Measurements from ENCODE around the gene CD300LF.

Gene CD300LF

GRCh38 chr17:74742978-74743545 is 30.3 kb upstream of the CD300LF start:
- H3K27me3 ChIP-seq (ENCODE audit: insufficient read depth, low read length, poor library complexity, severe bottlenecking), result no peaks in the 10 kb centered on the region
- no peak overlapping the region for H2AFZ ChIP-seq (ENCODE audit: low read length)
- H3K4me3 ChIP-seq (ENCODE audit: low read length, poor library complexity, severe bottlenecking), result peak overlapping the region; percentile 62
- H3F3A ChIP-seq (ENCODE audit: low read depth), result peaks cover 23% of the 10 kb centered on the region; the same call in 1 of the 2 replicates
- H4K20me1 ChIP-seq (ENCODE audit: insufficient read depth, low read length, poor library complexity, severe bottlenecking), result peaks cover 4% of the 10 kb centered on the region
- H3K9me2 ChIP-seq (replicated peaks; ENCODE audit: low read depth, low read length), result no peaks in the 10 kb centered on the region
- no peaks in the 10 kb centered on the region for H3K36me3 ChIP-seq (ENCODE audit: insufficient read depth, low read length)
- H3K4me1 ChIP-seq (ENCODE audit: insufficient read depth, low read length, poor library complexity, severe bottlenecking), result peaks cover 86% of the 10 kb centered on the region
- H3K79me2 ChIP-seq (ENCODE audit: insufficient read depth, low read length), result peaks cover 64% of the 10 kb centered on the region
- H3K9me3 ChIP-seq (ENCODE audit: insufficient read depth, low read depth, low read length), result no peaks in the 10 kb centered on the region
- peak overlapping the region; percentile 78 for H3K4me2 ChIP-seq (ENCODE audit: low read depth, low read length, poor library complexity, severe bottlenecking)
- TF ChIP-seq CTCF (conservative IDR thresholded peaks at IDR 0.05; ENCODE audit: low read length) (no peak), EZH2phosphoT487 (IDR thresholded peaks at IDR 0.05; ENCODE audit: borderline replicate concordance) (no peak)
- H3K9ac ChIP-seq (ENCODE audit: low read depth, low read length, poor library complexity, severe bottlenecking), result peak overlapping the region; percentile 72

- Histone ChIP-seq H4K20me1 (ENCODE audit: insufficient read depth, low read length, poor library complexity, severe bottlenecking) (no peaks in the 10 kb centered on the region), H3K9me3 (ENCODE audit: insufficient read depth, low read depth, low read length) (no peaks in the 10 kb centered on the region), H3K9me2 (replicated peaks; ENCODE audit: low read depth, low read length) (no peaks in the 10 kb centered on the region), H3K4me3 (ENCODE audit: low read length, poor library complexity, severe bottlenecking) (peak overlapping the region; percentile 62), H3K4me1 (ENCODE audit: insufficient read depth, low read length, poor library complexity, severe bottlenecking) (peaks cover 77% of the 10 kb centered on the region), H3K79me2 (ENCODE audit: insufficient read depth, low read length) (peaks cover 62% of the 10 kb centered on the region), H3K9ac (ENCODE audit: low read depth, low read length, poor library complexity, severe bottlenecking) (peak overlapping the region; percentile 77), H3F3A (ENCODE audit: low read depth) (peaks cover 23% of the 10 kb centered on the region; the same call in 1 of the 2 replicates), H2AFZ (ENCODE audit: low read length) (no peak overlapping the region), H3K36me3 (ENCODE audit: insufficient read depth, low read length) (no peaks in the 10 kb centered on the region), H3K27me3 (ENCODE audit: insufficient read depth, low read length, poor library complexity, severe bottlenecking) (no peaks in the 10 kb centered on the region), H3K4me2 (ENCODE audit: low read depth, low read length, poor library complexity, severe bottlenecking) (peak overlapping the region; percentile 78)
- TF ChIP-seq CTCF (conservative IDR thresholded peaks at IDR 0.05; ENCODE audit: low read length) (no peak), EZH2phosphoT487 (IDR thresholded peaks at IDR 0.05; ENCODE audit: borderline replicate concordance) (no peak)
These were observed 29.4 kb upstream of the CD300LF start for GRCh38 chr17:74742153-74742515.

- H3K4me3 ChIP-seq (ENCODE audit: low read length, poor library complexity, severe bottlenecking), result peak overlapping the region; percentile 5
- no peaks in the 10 kb centered on the region for H3K9me2 ChIP-seq (replicated peaks; ENCODE audit: low read depth, low read length)
- peak overlapping the region; percentile 78 for H3K4me2 ChIP-seq (ENCODE audit: low read depth, low read length, poor library complexity, severe bottlenecking)
- no peaks in the 10 kb centered on the region for H4K20me1 ChIP-seq (ENCODE audit: insufficient read depth, low read length, poor library complexity, severe bottlenecking)
- H3K36me3 ChIP-seq (ENCODE audit: insufficient read depth, low read length), result no peaks in the 10 kb centered on the region
- H3K79me2 ChIP-seq (ENCODE audit: insufficient read depth, low read length), result peaks cover 58% of the 10 kb centered on the region
- H3F3A ChIP-seq (ENCODE audit: low read depth), result peaks cover 15% of the 10 kb centered on the region; the same call in 1 of the 2 replicates
- peak overlapping the region; percentile 77 for H3K9ac ChIP-seq (ENCODE audit: low read depth, low read length, poor library complexity, severe bottlenecking)
- H3K4me1 ChIP-seq (ENCODE audit: insufficient read depth, low read length, poor library complexity, severe bottlenecking), result peaks cover 67% of the 10 kb centered on the region
- no peak overlapping the region for H2AFZ ChIP-seq (ENCODE audit: low read length)
- no peaks in the 10 kb centered on the region for H3K9me3 ChIP-seq (ENCODE audit: insufficient read depth, low read depth, low read length)
- no peak for TF ChIP-seq EZH2phosphoT487 (IDR thresholded peaks at IDR 0.05; ENCODE audit: borderline replicate concordance)
- no peak for TF ChIP-seq CTCF (conservative IDR thresholded peaks at IDR 0.05; ENCODE audit: low read length)
- H3K27me3 ChIP-seq (ENCODE audit: insufficient read depth, low read length, poor library complexity, severe bottlenecking), result no peaks in the 10 kb centered on the region
These were observed 28.1 kb upstream of the CD300LF start for GRCh38 chr17:74740641-74741387.
